Right kidney (tissue), 1 donor: Measurements from ENCODE around the gene LYPLAL1.
"Not testable (repeated sequence)": the region's sequence is repeated elsewhere in the genome, so short reads cannot be mapped to it uniquely, and the experiment has no call there.

Experiments used
- DNase-seq: peaks from one replicate; pipeline ENCODE4 v3.0.0-alpha.2; 2016

The LYPLAL1 gene

GRCh38 chr1:219210067-219210466 lies 36.4 kb downstream of the LYPLAL1 start:
- no peak for DNase-seq

- no peak for DNase-seq
These were observed 41.8 kb downstream of the LYPLAL1 start for GRCh38 chr1:219215477-219215876.

- no peak for DNase-seq
These were observed 47.3 kb downstream of the LYPLAL1 start for GRCh38 chr1:219220945-219221344.

GRCh38 chr1:219223496-219223895 lies 49.8 kb downstream of the LYPLAL1 start:
- no peak for DNase-seq

- no peak for DNase-seq
These were observed 52.5 kb downstream of the LYPLAL1 start for GRCh38 chr1:219226196-219226595.

- no peak for DNase-seq
These were observed 53.8 kb downstream of the LYPLAL1 start for GRCh38 chr1:219227360-219228057.

GRCh38 chr1:219228058-219228419 lies 54.4 kb downstream of the LYPLAL1 start:
- DNase-seq, result no peak

GRCh38 chr1:219232890-219233289 lies 59.2 kb downstream of the LYPLAL1 start:
- DNase-seq, result no peak

GRCh38 chr1:219235903-219236481 lies 62.3 kb downstream of the LYPLAL1 start:
- DNase-seq, result no peak

- no peak for DNase-seq
These were observed 63.4 kb downstream of the LYPLAL1 start for GRCh38 chr1:219236933-219237610.

- DNase-seq, result no peak
These were observed 65.8 kb downstream of the LYPLAL1 start for GRCh38 chr1:219239518-219239917.

- DNase-seq, result no peak
These were observed 71.2 kb downstream of the LYPLAL1 start for GRCh38 chr1:219244864-219245263.

- DNase-seq, result no peak
These were observed 73.8 kb downstream of the LYPLAL1 start for GRCh38 chr1:219247441-219247840.

- not testable (repeated sequence) for DNase-seq
These were observed 76.8 kb downstream of the LYPLAL1 start for GRCh38 chr1:219250468-219250867.

- DNase-seq, result no peak
These were observed 84.1 kb downstream of the LYPLAL1 start for GRCh38 chr1:219257751-219258150.

GRCh38 chr1:219261454-219261853 lies 87.8 kb downstream of the LYPLAL1 start:
- DNase-seq, result no peak
